RWPE1 (cell line): Measurements from ENCODE around the gene KCNK3.
"Not testable (repeated sequence)": the region's sequence is repeated elsewhere in the genome, so short reads cannot be mapped to it uniquely, and the experiment has no call there.

Source experiments
- CTCF ChIA-PET: fragments of 350-600 bp; sonication (Branson Sonifier 250); formaldehyde crosslinking; extraction: SDS; loops from one replicate; lab custom pipeline; 2021; lab: Yijun Ruan, JAX
- POLR2A ChIA-PET: fragments of 400-600 bp; formaldehyde crosslinking; extraction: SDS; loops from one replicate; lab custom pipeline; 2020; ENCODE audit warnings: antibody characterized with exemption; ENCODE audit not compliant: low non-redundant PET; lab: Yijun Ruan, JAX
- DNase-seq: peaks from one replicate; pipeline ENCODE4 v3.0.0; 2012; ENCODE audit warnings: low spot score
- H3K27ac ChIP-seq: fragments of 450-650 bp; 2 replicates; pipeline ENCODE4 v1.5.1; 2017
- CTCF ChIP-seq: fragments of 450-650 bp; conservative IDR thresholded peaks from 2 replicates; pipeline ENCODE4 v1.5.1; 2017; ENCODE audit warnings: low read depth, mild to moderate bottlenecking

Gene KCNK3

DNA sequence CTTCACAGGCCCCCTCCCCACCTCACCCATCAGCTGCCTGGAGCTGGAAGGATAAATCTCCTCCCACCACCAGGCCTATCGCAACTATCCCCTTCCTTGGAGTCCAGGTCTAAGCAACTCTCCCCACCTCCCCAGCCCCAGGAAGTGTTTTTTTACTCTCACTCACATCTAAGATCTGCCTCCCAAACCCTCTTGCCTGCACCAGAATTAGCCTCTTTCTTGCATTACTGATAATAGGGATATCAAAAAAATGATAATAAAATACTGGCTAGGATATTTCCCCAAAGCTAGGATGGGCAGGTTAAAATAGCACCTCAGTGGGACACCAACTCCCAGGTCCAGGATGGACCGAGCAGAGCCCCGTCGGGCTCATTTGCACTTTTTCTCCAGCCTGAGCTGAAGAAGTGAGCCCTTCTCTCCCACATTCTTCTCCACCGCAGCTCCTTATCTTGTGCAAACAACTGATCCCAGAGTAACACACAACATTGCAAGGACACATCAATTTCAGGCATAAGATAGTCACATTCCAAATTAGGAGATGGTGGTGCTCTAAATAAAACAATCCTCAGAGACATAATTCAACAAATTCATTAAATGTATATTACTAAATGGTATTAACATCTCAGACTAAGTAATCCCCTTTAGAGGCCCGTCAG, 33.7 kb upstream of the KCNK3 start:
- ChIA-PET POLR2A (no interaction called here), CTCF (interaction anchor here (1.4 kb wide), 1 partner anchor 13 kb away, joined by 3 read pairs; no protein-coding TSS in a partner anchor)
- TF ChIP-seq CTCF: no peak

DNA sequence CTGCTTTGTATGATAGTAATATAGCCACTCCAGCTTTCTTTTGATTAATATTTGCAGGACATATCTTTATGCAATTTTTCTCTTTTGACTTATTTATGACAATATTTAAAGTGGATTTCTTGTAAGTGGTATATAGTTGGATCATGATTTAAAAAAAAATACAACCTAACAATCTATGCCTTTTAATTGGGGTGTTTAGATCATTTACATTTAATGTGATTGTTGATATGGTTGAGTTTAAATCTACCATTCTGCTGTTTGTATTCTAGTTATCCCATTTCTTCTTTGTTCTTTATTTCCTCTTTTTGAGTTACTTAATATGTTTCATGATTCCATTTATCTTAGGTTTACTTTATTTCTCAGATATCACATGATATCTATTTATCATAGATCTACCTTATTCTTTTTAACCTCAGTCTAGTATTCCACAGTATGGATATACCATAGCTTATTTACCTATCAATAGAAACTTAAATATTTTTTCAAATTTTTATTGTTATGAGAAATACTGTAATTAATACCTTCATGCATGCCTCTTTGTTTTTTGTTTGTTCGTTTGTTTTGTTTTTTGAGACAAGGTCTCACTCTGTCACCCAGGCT, 32.1 kb upstream of the KCNK3 start:
- DNase-seq: no peak
- TF ChIP-seq CTCF: no peak
- H3K27ac ChIP-seq: no peak overlapping the region
- CTCF ChIA-PET: no interaction called here
- POLR2A ChIA-PET: no interaction called here

More for the DNA sequence above, 33.7 kb upstream of the KCNK3 start:
- no peak for DNase-seq
- no peak overlapping the region for H3K27ac ChIP-seq

DNA sequence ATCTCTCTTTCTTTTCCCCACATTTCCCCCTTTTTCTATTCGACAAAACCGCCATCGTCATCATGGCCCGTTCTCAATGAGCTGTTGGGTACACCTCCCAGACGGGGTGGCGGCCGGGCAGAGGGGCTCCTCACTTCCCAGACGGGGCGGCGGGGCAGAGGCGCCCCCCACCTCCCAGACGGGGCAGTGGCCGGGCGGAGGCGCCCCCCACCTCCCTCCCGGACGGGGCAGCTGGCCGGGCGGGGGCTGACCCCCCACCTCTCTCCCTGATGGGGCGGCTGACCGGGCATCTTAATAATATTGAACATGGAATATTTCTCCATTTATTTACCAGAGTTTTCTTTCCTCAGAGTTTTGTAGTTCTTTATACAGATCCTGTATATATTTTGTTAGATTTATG, 27.2 kb upstream of the KCNK3 start:
- POLR2A ChIA-PET, CTCF ChIA-PET, DNase-seq, H3K27ac ChIP-seq: not testable (repeated sequence)

GRCh38 chr2:26666671-26667070, 25.9 kb upstream of the KCNK3 start:
- DNase-seq: no peak
- no peak overlapping the region for H3K27ac ChIP-seq
- no peak for TF ChIP-seq CTCF
- CTCF ChIA-PET: no interaction called here
- POLR2A ChIA-PET: no interaction called here

GRCh38 chr2:26668041-26668440, 24.5 kb upstream of the KCNK3 start:
- no peak overlapping the region for H3K27ac ChIP-seq
- no peak for DNase-seq
- CTCF ChIA-PET: interaction anchor here (0.5 to 0.9 kb wide), 2 partner anchors 17 to 77 kb away, joined by 3 to 4 read pairs; no protein-coding TSS in a partner anchor
- TF ChIP-seq CTCF: no peak
- POLR2A ChIA-PET: no interaction called here

DNA sequence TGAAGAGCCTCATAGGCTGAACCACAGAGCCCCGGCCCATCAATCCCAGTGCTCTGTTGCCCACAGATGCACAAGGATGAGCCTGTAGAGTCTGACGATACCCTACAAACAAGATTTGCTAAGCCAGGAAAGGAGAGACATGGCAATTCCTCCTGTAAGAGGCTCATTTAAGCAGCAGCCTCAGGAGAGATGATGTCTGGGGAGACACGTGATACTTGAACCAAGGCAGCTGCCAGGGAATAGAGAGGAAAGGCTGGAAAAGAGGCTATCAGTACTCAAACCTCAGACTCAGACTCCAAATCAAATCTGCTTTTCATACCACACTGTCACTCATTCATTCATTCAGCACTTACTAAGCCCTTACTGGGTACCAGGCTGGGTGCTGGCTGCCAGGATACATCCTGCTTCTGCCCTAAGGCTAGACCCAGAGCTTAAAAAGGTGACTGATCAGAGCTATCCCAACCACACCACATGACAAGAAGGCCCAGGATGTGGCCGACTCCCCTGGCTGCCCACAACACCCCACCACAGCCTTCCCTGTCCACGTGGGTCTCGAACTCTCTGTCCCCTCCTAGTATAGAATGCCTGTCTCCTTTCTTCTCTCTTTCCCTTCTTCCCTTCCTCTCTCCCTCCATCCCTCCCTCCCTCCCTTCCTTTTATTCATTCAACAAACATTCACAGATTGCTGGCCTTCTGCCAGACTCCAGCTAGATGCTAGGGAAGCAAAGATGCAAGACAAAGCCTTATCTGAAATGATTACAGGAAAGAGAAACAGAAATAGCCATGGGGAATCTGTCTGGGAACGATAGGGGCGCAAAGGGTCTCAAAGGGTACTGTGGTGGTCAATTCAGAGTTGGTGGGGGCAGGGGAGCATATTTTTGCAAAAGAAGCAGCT, 23.4 kb upstream of the KCNK3 start:
- H3K27ac ChIP-seq: no peak overlapping the region
- DNase-seq: no peak
- TF ChIP-seq CTCF: no peak
- CTCF ChIA-PET: interaction anchor here (0.5 kb wide), 1 partner anchor 18 kb away, joined by 3 read pairs; no protein-coding TSS in a partner anchor
- POLR2A ChIA-PET: no interaction called here
